ENCODE data around the gene SBF2.

Gene SBF2

GRCh38 chr11:9762531-9762930 lies 531.5 kb downstream of the SBF2 start:
- no peak overlapping the region for H3K4me3 ChIP-seq (ENCODE audit: low read depth, low read length)
- no peak for TF ChIP-seq CTCF (IDR thresholded peaks at IDR 0.05; ENCODE audit: low read depth, low read length, missing control alignments)
- DNase-seq (ENCODE audit: low read depth) = no peak

DNA sequence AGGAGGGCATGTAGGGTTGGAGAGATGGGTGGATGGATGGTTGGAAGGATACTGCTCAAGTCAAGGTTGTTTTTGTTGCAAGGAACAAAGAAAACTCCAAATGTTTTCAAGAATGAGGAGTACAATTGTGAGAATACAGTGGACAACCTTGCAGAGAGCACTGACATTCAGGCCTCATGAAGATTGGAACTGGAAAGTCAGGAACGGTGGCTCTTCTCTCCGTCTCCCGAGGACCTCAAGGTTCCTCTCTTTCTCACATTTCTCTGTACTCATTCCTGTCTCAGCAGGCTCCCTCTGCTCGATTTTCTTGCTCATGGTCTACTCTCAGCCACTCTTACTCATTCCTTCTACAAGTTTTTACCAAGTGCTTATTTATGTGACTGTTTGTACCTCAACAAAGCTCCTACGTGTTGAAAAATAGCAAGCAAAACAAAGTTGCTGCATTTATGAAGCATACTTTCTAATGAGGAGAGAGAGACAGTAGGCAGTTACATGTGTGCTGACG lies 532.5 kb downstream of the SBF2 start:
- no peak for TF ChIP-seq CTCF (IDR thresholded peaks at IDR 0.05; ENCODE audit: low read depth, low read length, missing control alignments)
- H3K4me3 ChIP-seq (ENCODE audit: low read depth, low read length) = no peak overlapping the region
- DNase-seq (ENCODE audit: low read depth) = no peak

DNA sequence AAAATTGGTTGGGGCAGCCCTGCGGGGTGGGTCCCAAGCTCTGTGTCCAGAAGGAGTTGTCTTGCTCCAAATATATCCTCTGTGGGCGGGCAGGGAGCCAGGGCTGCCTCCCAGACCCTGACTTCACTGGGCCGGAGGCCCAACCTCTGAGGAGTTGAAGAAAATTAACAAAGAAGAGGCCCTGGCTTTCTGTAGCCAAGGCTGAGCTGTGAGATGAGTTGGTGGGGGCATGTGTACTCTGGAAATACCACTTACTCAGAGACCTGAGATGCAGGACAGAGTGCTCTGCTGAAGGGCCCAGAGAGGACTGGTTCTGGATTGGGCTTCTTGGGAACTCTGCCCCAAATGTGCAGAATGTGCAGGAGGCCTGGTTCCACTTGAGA lies 533.8 kb downstream of the SBF2 start:
- no peak for TF ChIP-seq CTCF (IDR thresholded peaks at IDR 0.05; ENCODE audit: low read depth, low read length, missing control alignments)
- no peak for DNase-seq (ENCODE audit: low read depth)
- H3K4me3 ChIP-seq (ENCODE audit: low read depth, low read length) = no peak overlapping the region

- no peak for TF ChIP-seq CTCF (IDR thresholded peaks at IDR 0.05; ENCODE audit: low read depth, low read length, missing control alignments)
- peak overlapping the region; percentile 83 for H3K4me3 ChIP-seq (ENCODE audit: low read depth, low read length)
- no peak for DNase-seq (ENCODE audit: low read depth)
Measured at GRCh38 chr11:9759519-9760192, 534.4 kb downstream of the SBF2 start.

- DNase-seq (ENCODE audit: low read depth) = no peak
Measured at GRCh38 chr11:9758637-9759518, 535.1 kb downstream of the SBF2 start.

More at GRCh38 chr11:9758637-9759518, 535.1 kb downstream of the SBF2 start:
- TF ChIP-seq CTCF (IDR thresholded peaks at IDR 0.05; ENCODE audit: low read depth, low read length, missing control alignments) = peak; percentile 5
- H3K4me3 ChIP-seq (ENCODE audit: low read depth, low read length) = peak overlapping the region; percentile 83
